GM21723 (cell line): ENCODE results near the gene MARK4.
"Not testable (repeated sequence)": the region's sequence is repeated elsewhere in the genome, so short reads cannot be mapped to it uniquely, and the experiment has no call there.

Experiments used
- ATAC-seq: cut with Tn5 transposase; IDR thresholded peaks from one replicate; pipeline ENCODE4 v1.9.1; 2021; ENCODE audit warnings: mild to moderate bottlenecking, moderate library complexity; ENCODE audit not compliant: unreplicated experiment

The MARK4 gene

DNA sequence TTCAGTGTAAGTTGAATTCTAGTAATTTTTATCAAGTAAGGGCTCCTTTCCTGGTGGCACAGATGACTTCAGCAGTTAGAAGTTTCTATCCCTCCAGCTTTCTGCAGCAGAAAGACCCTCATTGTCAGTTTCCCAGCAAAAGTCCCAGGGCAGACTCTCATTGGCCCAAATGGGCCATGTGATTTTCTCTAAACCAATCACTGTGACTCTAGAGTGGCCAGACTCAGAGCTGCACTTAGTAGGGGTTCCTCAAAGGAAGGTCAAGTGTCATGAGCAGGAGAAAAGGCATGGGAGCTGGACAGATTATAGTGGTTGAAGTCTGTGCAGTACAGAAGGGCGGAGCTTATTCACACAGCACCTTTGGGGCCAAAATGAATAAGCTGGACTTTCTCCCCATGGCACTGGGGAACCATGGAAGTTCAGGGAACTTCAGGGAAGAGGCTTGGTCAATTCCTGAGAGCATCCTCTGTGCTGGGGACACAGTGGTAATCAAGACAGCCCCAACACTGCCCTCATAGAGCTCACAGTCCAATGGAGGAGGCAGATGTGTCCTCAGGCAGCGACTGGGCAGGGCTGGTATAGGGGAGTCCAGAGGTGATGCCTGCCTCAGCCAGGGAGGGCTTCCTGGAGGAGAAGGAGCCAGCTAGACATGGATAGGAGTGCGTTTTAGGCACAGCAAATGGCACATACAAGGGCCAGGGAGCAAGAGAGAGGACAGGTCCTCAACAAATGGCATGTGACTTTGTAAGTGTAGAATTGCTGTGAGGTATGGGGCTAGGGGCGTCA is 53.3 kb downstream of the MARK4 start:
- no peak for ATAC-seq

DNA sequence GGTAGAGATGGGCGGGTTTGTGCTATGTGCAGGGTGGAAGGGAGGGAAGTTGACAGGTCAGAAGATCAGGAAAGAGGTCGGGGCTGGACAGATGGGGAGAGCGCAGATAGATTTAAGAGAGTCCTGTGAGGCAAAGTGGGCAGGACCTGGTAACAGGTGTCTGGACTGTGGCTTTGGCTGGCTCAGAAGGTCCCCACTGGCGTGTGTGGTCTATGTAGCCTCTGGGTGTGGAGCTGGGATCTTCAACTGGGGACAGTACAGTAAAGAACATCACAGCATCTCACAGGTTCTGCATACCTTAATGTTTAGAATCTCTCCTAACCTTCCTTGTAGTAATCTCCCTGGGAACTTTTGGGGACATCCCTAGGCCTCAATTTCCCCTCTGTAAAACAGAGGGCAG is 53.9 kb downstream of the MARK4 start:
- ATAC-seq, result no peak

DNA sequence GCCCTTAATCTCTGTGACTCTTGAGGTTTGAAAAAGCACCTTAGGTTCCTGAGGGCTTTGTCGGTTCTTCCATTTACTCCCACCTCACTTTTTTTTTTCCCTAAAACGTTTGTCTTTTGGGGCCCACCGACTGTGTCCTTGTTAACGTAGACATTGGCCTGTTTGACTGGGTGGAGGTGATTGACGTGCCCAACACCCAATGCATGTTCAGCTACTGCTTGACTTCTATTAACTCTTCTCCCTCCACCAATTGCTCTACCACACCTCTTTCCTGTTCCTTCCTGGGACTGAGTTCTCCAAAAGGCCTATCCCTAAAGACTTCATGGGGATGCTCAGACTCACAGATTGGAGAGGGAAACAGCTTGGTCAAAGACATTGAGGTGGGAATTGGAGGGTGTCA is 54.4 kb downstream of the MARK4 start:
- ATAC-seq, result no peak

DNA sequence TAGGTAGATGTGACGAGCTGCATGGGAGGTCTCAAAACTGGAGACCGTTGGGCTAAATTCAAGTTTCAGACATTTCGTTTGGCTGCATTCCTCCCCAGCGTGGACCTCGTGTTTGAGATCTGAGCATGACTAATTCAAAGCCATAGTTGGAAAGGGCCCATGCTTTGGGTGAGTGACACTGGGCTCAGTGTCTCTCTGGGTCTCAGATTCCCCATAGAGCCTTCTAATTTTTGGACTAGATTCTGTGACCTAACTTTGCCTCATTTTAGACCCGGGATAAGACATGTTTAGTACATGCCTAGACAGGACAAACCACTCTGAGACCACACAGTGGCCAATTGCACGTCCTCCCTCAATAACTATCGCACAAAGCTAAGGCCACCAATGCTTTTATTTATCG is 55.0 kb downstream of the MARK4 start:
- no peak for ATAC-seq

DNA sequence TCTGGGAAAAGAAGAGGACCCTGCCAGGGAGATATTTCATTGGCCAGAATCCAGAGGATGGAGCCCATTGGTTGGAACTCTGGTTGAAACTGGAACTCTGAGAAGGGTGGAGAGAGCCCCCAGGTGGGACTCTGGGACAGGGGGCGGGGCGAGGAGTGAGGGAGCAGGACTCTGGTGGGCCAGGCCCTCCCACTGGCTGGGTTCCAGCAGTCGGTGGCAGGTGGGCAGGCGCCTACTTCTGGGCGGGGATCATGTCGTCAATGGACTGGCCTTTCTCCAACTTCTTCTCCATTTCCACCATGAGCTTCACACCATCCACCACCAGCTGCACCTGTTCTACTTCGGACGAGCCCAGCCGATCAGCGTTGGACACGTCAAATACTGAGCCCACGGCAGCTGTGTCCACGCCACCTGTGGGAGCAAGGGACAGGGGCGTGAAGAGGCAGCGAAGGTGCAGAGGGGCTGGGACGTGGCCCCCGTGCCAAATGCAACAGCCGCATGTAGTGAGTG is 55.5 kb downstream of the MARK4 start:
- no peak for ATAC-seq

DNA sequence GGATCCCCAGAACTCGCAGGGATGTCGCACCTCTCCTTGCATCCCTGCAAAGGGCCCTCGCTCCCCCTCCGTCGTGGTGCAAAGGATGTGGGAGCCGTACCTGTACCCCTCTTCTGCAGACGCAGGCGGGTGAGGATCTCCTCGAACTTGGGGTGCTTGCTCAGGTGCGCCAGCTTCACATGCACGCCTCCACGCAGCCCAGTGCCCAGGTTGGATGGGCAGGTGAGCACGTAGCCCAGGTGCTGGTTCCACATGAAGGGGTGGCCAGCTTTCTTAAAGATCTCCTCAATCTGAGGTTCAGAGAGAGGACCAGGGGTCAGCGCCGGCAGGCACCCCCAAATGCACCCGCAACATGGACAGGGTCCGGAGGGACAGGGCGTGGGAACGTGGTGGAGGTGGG is 56.3 kb downstream of the MARK4 start:
- no peak for ATAC-seq

DNA sequence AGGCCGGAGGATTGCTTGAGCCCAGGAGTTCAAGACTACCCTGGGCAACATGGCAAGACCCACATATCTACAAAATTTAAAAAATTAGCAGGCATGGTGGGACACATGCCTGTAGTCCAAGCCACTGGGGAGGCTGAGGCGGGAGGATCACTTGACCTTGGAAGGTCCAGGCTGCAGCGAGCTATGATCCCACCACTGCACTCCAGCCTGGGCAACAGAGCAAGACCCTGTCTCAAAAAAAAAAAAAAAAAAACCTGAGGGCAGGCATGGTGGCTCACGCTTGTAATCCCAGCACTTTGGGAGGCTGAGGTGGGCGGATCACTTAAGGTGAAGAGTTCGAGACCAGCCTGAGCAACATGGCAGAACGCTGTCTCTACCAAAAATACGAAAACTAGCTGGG is 58.3 kb downstream of the MARK4 start:
- not testable (repeated sequence) for ATAC-seq

DNA sequence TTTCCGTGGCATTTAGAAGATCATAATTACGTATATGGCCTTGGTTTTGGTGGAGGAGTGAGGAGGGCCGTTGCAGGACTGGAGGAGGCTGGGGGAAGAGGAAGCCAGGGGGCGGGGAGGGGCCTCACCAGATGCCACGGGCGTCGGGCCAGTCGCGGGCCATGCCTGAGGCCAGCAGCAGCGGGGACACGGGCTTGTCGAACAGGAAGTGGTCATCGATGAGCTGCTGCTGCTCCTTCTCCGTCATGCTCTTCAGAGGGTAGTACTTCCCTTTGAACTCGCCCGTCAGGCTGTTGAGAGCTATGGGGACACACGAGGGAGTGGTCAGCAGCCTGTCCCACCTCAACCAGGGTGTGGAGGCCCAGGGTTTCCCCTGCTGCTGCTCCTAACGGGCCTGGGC is 60.5 kb downstream of the MARK4 start:
- no peak for ATAC-seq

DNA sequence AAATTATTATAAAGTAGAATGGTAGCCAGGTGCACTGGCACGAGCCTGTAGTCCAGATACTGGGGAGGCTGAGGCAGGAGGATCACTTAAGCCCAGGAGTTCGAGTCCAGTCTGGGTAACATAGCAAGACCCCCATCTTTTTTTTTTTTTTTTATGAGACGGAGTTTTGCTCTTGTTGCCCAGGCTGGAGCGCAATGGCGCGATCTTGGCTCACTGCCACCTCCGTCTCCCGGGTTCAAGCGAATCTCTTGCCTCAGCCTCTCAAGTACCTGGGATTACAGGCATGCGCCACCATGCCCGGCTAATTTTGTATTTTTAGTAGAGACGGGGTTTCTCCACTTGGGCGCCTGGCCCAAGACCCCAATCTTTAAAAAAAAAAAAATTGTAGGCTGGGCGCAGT is 61.2 kb downstream of the MARK4 start:
- ATAC-seq, result not testable (repeated sequence)

DNA sequence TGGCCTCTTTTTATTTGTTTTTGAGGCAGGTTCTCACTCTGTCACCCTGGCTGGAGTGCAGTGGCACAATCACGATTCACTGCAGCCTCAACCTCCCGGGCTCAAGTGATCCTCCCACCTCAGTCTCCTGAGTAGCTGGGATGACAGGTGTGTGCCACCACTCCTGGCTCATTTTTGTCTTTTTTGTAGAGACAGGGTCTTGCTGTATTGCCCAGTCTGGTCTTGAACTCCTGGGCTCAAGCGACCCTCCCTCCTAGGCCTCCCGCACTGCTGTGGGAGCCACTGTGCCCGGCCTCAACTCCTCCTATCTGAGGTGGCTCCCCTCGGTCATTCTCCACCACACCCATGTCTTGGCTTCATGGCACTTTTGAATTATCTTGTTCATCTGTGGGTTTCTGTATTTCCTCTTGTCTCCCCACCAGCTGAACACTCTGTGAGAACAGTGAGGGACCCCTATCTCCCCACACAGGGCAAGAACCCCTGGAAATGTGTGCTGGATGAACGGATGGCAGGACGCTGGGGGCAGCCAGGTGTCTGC is 63.7 kb downstream of the MARK4 start:
- ATAC-seq, result no peak

DNA sequence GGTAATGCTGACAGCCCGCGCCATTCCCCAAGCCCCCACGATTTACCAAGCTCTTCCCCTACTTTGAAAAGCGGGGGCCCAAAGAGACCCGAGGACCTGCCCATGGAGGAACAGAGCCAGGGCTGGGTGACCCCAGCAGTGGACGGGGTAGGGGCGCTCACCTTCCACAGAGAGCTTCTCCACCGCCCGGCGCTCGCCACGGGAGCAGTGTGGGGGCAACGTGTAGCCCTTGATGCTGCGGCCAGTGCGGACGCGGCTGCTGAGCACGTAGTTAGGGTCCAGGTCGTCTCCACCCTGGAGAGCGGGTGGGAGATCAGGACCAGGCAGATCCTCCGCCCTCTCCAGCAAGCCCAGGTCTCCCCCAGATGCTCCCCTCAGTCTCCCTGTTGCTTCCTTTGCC is 64.2 kb downstream of the MARK4 start:
- ATAC-seq, result no peak

DNA sequence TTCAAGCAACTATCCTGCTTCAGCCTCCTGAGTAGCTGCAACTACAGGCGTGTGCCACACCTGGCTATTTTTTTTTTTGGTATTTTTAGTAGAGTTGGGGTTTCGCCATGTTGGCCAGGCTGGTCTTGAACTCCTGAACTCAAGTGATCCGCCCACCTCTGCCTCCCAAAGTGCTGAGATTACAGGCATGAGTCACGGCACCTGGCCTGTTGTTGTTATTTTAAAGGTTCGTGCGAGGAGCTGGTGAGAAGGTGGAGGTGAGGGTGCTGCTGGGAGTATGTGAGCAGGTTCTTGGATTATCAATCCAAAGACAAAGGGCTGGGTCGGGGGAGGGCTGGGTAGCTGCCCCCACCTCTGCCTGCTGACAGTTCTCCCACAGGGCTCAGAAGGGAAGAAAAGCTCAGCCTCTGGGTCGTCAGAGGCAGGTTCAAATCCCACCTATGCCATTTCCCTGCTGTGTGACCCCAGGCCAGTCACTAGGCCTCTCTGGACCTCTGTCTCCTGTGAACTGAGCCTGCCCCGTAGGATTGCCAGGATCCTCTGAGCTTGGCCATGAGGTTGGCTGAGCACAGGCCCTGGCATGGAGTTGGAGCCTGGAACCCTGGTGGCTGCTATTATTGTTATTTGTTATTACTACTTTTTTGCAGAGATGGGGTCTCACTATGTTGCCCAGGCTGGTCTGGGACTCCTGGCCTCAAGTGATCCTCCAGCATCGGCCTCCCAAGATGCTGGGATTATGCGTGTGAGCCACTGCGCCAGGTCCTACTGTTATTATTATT is 70.1 kb downstream of the MARK4 start:
- ATAC-seq, result no peak

DNA sequence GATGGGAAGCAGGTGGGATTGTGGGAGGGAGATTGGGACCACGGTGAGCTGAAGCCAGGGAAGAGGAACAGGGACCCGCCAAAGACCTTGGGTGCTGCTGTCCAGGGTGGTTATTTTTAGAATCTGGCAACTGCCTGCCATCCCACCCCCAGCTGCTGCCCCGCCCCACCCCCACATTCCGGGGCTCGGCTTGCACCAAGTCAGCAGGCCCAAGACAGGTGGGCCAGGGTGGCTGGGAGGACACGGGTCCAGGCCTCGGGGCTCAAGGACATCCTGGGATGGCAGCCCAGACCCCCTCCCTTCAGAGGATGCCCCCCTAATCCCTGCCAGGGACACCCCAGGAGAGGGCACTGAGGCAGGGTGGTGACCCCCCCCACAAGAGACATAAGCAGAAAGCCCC is 70.8 kb downstream of the MARK4 start:
- ATAC-seq, result no peak

DNA sequence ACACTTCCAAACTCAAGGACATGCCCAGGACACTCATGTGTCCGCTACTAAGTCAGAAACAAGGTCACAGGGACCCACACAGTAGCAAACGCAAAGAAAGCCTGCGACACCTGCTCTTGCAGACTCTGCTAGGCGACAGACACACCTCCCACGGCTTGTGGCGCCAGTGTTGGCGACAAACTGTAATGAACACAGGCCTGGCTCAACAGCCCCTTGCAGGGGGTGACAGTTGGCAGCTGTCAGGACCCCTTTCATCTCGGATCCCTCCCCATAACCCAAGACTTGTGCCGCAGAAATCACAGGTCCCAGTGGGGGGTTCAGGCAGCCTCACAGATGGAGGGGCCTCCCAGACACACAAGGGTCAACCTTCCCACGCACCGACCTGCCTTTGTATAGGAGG is 71.2 kb downstream of the MARK4 start:
- no peak for ATAC-seq

DNA sequence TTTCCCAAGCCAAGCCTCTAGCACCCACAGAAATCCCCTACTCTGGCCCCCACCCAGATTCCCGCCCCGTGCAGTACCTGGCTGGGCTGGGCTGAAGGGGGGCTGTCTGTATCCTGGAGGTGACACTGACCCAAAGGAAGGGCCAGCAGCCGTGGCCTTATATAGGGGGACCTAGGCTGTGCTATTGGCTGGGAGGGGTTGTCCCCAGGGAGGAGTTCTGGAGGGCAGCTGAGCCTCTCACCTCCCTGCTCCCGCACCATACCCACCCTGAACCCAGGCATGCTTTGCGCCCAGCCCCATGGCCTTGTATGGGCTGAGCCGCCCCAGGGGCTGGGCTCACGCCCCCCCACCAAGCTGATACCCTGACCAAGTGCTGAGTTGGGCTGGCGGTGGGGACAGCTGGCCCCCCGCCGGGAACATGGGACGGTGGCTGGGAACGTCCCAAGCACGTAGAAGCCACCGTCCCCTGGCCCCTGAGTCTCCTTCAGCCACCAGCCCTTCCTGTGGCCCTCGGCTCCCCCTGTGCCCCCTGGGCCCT is 71.7 kb downstream of the MARK4 start, which contains the start of gene CKM:
Gene CKM, minus strand, starts transcription at position 132 of the 538 bp plus-strand sequence. CDS start 3,162 bp downstream, outside the sequence.
- ATAC-seq, result no peak

DNA sequence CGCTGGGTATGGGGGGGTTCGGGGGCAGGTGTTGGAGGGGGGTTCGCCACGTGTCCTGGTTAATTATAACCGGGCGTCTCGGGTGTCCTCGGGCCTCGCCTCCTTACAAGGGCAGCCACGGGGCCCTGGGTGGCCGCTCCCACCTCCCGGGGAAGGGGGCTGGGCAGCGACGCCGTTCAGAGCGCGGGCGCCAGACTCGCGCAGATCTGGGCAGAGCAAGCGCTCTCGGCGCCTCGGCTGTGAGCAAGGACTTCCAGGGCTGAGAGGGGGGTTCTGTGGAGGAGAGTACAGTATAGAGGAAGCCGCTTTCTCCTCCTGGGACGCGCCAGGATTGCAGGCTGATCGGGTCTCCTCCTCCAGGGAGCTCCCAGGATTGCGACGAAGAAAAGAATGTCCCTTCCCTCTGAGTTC is 72.6 kb downstream of the MARK4 start:
- ATAC-seq, result no peak

DNA sequence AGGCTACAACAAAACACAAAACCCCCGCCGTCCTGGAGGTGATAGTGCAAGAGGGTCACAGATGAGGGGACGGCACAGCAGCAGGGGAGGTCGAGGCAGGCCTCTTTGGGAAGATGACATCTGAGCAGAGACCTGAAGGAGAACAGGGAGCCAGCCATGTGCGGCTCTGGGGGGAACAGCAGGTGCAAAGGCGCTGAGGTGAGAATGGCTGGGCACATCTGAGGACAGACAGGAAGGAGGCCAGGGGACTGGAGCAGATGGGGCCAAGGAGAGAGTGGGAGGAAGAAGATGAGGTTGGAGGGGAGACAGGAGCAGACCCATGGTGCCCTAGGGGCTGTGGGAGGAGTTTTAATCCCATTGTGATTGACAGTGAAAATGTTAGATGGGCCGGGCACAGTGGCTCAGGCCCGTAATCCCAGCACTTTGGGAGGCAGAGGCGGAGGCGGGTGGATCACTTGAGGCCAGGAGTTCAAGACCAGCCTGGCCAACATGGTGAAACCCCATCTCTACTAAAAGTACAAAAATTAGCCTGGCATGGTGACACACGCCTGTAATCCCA is 73.4 kb downstream of the MARK4 start:
- no peak for ATAC-seq

DNA sequence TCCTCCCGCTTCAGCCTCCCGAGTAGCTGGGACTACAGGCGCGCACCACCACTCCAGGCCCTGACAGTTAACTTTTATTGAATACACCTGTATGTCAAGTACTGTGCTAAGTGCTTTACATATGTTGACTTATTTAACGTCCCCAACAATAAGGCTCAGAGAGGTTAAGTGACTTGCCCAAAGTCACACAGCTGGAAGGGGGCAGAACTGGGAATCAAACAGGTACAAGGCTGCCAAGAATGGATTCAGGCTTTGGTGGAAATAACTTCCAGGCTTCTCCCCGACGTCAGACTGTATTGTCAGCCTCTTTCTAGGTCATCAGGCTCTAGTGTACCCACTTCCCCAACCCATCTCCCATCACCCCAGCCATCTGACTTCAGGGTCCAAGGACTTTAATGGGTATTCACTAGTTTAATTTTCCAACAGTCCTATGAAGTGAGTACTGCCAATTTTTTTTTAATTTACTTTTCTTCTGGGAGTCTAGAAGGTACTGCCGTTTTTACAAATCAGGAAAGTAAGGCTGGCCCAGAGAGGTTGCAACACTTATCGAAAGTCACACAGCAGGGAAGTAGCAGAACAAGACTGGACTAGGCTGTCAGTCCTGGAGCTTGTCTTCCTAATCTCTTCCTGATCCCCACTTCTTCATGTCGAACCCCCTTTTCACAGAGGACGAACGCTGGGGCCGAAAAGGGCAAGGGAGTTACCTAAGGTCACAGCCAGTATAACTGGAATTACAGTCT is 76.5 kb downstream of the MARK4 start:
- no peak for ATAC-seq

DNA sequence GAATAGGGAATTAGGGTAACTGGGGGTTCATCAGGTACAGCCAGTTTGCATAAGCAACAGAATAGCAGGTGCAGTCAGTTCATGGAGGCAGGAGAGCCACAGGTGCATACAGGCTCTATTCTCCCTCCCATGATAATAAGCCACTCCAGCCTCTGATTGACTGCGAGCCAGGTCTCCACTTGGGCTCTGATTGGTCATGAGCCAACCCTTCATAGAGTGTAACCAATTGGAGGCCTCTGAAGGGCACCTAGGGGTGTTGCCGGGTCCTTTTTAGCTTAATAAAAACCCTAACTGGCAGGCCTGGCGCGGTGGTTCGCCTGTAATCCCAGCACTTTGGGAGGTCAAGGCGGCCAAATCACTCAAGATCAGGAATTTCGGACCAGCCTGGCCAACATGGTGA is 80.3 kb downstream of the MARK4 start:
- no peak for ATAC-seq

DNA sequence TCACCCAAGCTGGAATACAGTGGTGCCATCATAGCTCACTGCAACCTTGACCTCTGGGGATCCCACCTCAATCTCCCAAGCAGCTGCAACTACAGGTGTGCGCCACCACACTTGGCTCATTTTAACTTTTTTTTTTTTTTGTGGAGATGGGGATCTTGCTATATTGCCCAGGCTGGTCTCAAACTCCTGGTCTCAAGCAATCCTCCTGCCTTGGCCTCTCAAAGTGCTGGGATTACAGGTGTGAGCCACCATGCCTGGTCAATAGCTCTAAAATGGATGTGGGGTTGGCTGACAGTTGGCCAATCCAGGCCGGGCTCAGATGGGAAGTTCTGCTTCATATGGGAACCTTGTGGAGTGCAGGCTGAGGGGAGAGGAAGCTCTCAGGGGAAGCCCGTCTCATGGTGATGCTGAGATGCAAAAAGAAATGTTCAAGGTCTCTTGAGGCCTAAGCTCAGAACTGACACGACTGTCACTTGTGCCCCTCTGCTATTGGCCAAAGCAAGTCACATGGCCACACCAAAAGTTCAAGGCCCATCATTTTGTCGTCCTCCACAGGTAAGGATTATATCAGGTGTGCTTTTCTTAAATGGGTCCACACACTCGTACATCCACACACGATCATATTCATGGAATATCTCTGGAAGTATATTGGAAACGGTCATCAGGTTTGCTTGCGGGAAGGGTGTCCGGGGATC is 82.7 kb downstream of the MARK4 start:
- no peak for ATAC-seq
